Measurements from ENCODE around the gene FSD1L. TPM values are rescaled to one million over a fixed set of nuclear protein-coding genes. Genes with fewer than 3 reads are reported as not detected.

Gene FSD1L
- total and polyA plus RNA-seq, 12 donors: 2.6 to 11.1 (median 6.7) TPM

GRCh38 chr9:105593145-105593544, 145.3 kb downstream of the FSD1L start:
- TF ChIP-seq POLR2A (IDR thresholded peaks at IDR 0.05) (no peak), CTCF (IDR thresholded peaks at IDR 0.05) (no peak)
- H3K27me3 ChIP-seq: no peaks in the 10 kb centered on the region
- peaks cover 0 to 8% (median 0%) of the 10 kb centered on the region in 3 donors for H3K9me3 ChIP-seq (replicated peaks in 1 of 3)
- WGBS, 4 donors: 79 to 96% (median 89%) methylated on average over 3 of the region's 3 CpGs
- no peak overlapping the region for H3K27ac ChIP-seq
- no peak overlapping the region for H3K4me3 ChIP-seq
- no peaks in the 10 kb centered on the region for H3K4me1 ChIP-seq (replicated peaks in 1 of 2)
- no peak for DNase-seq
- no peaks in the 10 kb centered on the region for H3K36me3 ChIP-seq (replicated peaks in 1 of 2)
- intact Hi-C loops (cut with DNase I): no loop called here

Other genes with a start within 250 kb of the FSD1L start
- 10 to 100 TPM; 13.1 to 73.1 (median 41.7) TPM for gene SLC44A1, start 203.4 kb upstream of the FSD1L start, total RNA-seq
- gene SLC44A1, start 203.4 kb upstream of the FSD1L start, polyA plus RNA-seq: 10 to 100 TPM in 1 of 3 donors, 1 to 10 TPM in 2; 6.8 to 21.6 (median 7.5) TPM
- 10 to 100 TPM in 8 of 9 donors, 1 to 10 TPM in 1; 8.7 to 39.1 (median 17.8) TPM for gene FKTN, start 110.1 kb downstream of the FSD1L start, total RNA-seq
- gene FKTN, start 110.1 kb downstream of the FSD1L start, polyA plus RNA-seq: 10 to 100 TPM in 1 of 3 donors, 1 to 10 TPM in 2; 4.1 to 15.8 (median 4.3) TPM
- under 1 TPM in 1 of 9 donors, not detected in 8; 0.39 TPM for gene TAL2, start 214.4 kb downstream of the FSD1L start, total RNA-seq
- 1 to 10 TPM in 1 of 3 donors, not detected in 2; 1.7 TPM for gene TAL2, start 214.4 kb downstream of the FSD1L start, polyA plus RNA-seq
- 10 to 100 TPM; 17.9 to 86.0 (median 23.5) TPM for gene TMEM38B, start 246.5 kb downstream of the FSD1L start, total RNA-seq
- 10 to 100 TPM in 1 of 3 donors, 1 to 10 TPM in 2; 2.4 to 22.6 (median 3.4) TPM for gene TMEM38B, start 246.5 kb downstream of the FSD1L start, polyA plus RNA-seq